ENCODE measurements around the gene FOXJ3.

- TF ChIP-seq USF2 (IDR thresholded peaks at IDR 0.05; ENCODE audit: borderline replicate concordance, low read depth, low read length) (no peak), RAD21 (IDR thresholded peaks at IDR 0.05; ENCODE audit: low read length) (no peak), CTCF (IDR thresholded peaks at IDR 0.05) (no peak), FOSL2 (IDR thresholded peaks at IDR 0.05; ENCODE audit: borderline replicate concordance, low read depth) (no peak), IRF3 (IDR thresholded peaks at IDR 0.05; ENCODE audit: low read depth, low read length) (no peak), EP300 (IDR thresholded peaks at IDR 0.05; ENCODE audit: borderline replicate concordance in 1 of 2, low read depth in 1 of 2, low read length in 1 of 2) (no peak), JUND (IDR thresholded peaks at IDR 0.05) (no peak), RCOR1 (IDR thresholded peaks at IDR 0.05; ENCODE audit: low read length) (no peak), TAF1 (IDR thresholded peaks at IDR 0.05; ENCODE audit: borderline replicate concordance, low read depth, low read length) (no peak), CHD2 (IDR thresholded peaks at IDR 0.05; ENCODE audit: low read length, partially characterized antibody) (no peak)
These were observed 151.1 kb downstream of the FOXJ3 start for GRCh38 chr1:42183957-42184268.
